Measurements from ENCODE around the gene SYPL1. TPM values are rescaled to one million over a fixed set of nuclear protein-coding genes. Genes with fewer than 3 reads are reported as not detected.
A peak's percentile ranks its signal among the peaks of the same experiment; 100 is the strongest.

Gene SYPL1
- total and polyA plus RNA-seq, 2 donors (not counting 3 experiments of a cell fraction or from before 2014, with no cell fraction given) = 59.8 to 67.1 TPM

DNA sequence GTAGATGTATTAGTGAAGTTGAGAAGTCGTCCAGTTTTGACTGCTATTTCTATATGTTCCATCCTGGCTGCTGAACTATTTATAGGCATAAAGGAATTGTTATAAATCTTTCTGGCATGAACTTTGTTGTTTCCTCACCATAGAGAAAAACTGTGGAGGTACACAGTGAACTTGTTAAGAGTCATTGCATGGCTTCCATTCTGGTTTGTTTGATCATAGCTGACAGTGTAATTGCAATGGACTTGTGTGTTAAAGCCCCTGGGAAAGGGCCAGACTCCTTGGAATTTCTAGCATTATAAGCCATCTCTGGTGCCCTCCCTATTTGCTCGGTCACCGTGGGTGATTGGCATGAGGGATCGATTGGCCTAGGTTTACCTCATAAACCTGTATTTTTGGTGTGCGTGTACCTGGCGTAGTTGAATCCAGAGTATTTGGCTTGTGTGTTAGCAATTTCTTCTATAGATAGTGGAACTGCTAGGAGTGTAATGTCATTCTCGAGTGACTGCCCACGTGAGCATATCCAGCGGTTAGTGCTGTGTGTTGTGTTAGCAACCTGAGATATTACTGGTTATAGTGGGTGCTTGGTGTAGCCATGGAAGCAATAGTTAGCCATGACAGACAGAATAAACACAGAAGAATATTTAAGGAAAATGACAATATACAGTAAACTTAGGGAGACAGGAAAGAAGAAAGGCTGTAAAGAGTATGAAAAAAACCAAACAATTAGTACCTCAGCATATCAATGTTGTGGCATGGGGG is 5.9 kb upstream of the SYPL1 start:
- Histone ChIP-seq H3K9me3 (replicated peaks; ENCODE audit: control insufficient read depth, insufficient read depth, low read length) (no peaks in the 10 kb centered on the region), H3K79me2 (ENCODE audit: control insufficient read depth, insufficient read depth, low read length) (no peaks in the 10 kb centered on the region), H3K4me1 (ENCODE audit: control insufficient read depth, extremely low read depth, insufficient read depth, low read length) (no peaks in the 10 kb centered on the region), H2AFZ (ENCODE audit: low read depth, low read length) (no peak overlapping the region), H3K4me2 (ENCODE audit: insufficient read depth, low read length) (no peak overlapping the region), H3K4me3 (replicated peaks in 1 of 3; ENCODE audit: insufficient read depth in 1 of 3, low read depth in 1 of 3, low read length in 3 of 3) (no peak overlapping the region), H4K20me1 (replicated peaks; ENCODE audit: control insufficient read depth, extremely low read depth, insufficient read depth, low read length) (no peaks in the 10 kb centered on the region), H3K9ac (replicated peaks; ENCODE audit: extremely low read depth, insufficient read depth, low read length) (no peak overlapping the region), H3K36me3 (ENCODE audit: control insufficient read depth in 2 of 2, extremely low read depth in 1 of 2, insufficient read depth in 2 of 2, low read length in 2 of 2) (no peaks in the 10 kb centered on the region), H3K27me3 (ENCODE audit: control insufficient read depth in 2 of 2, insufficient read depth in 2 of 2, low read length in 2 of 2) (peaks cover 2 to 5% of the 10 kb centered on the region in 2 experiments), H3K27ac (ENCODE audit: insufficient read depth, low read depth, low read length) (no peak overlapping the region), H3K9me1 (replicated peaks; ENCODE audit: control insufficient read depth, extremely low read depth, insufficient read depth, low read length) (no peaks in the 10 kb centered on the region)
- no peak for DNase-seq (ENCODE audit: low read depth, low spot score)
- ChIA-PET CTCF (interaction anchor here (1.1 kb wide), 1 partner anchor 9 kb away, joined by 3 read pairs; no protein-coding TSS in a partner anchor), POLR2A (no interaction called here)
- intact Hi-C loops (cut with micrococcal nuclease) (no loop called here), dilution Hi-C loops (cut with MboI; ENCODE audit: extremely low pct_ligation_motif_present, low sequenced_read_pairs) (no loop called here)
- FAIRE-seq = peak; percentile 12
- no TSS peak for BruUV-seq (replicated peaks)
- no peak for TF ChIP-seq POLR2A (IDR thresholded peaks at IDR 0.05; ENCODE audit: low read depth, low read length)

GRCh38 chr7:106116161-106116704 is 4.1 kb upstream of the SYPL1 start:
- ChIA-PET POLR2A (no interaction called here), CTCF (interaction anchor here (1.0 to 1.3 kb wide), 3 partner anchors 10 to 38 kb away, joined by 3 to 4 read pairs (median 3); no protein-coding TSS in a partner anchor)
- no peaks in the 10 kb centered on the region for H3K36me3 ChIP-seq (ENCODE audit: control insufficient read depth in 2 of 2, extremely low read depth in 1 of 2, insufficient read depth in 2 of 2, low read length in 2 of 2)
- no peaks in the 10 kb centered on the region for H3K9me3 ChIP-seq (replicated peaks; ENCODE audit: control insufficient read depth, insufficient read depth, low read length)
- H3K9ac ChIP-seq (replicated peaks; ENCODE audit: extremely low read depth, insufficient read depth, low read length) = no peak overlapping the region
- FAIRE-seq (no peak), DNase-seq (ENCODE audit: low read depth, low spot score) (no peak)
- intact Hi-C loops (cut with micrococcal nuclease) = no loop called here
- peaks cover 6% of the 10 kb centered on the region for H3K79me2 ChIP-seq (ENCODE audit: control insufficient read depth, insufficient read depth, low read length)
- H3K27me3 ChIP-seq (ENCODE audit: control insufficient read depth in 2 of 2, insufficient read depth in 2 of 2, low read length in 2 of 2) = peaks cover 2 to 5% of the 10 kb centered on the region in 2 experiments
- H3K4me2 ChIP-seq (ENCODE audit: insufficient read depth, low read length) = no peak overlapping the region
- no peaks in the 10 kb centered on the region for H3K9me1 ChIP-seq (replicated peaks; ENCODE audit: control insufficient read depth, extremely low read depth, insufficient read depth, low read length)
- no peak overlapping the region for H3K27ac ChIP-seq (ENCODE audit: insufficient read depth, low read depth, low read length)
- no peaks in the 10 kb centered on the region for H4K20me1 ChIP-seq (replicated peaks; ENCODE audit: control insufficient read depth, extremely low read depth, insufficient read depth, low read length)
- dilution Hi-C loops (cut with MboI; ENCODE audit: extremely low pct_ligation_motif_present, low sequenced_read_pairs) = no loop called here
- H2AFZ ChIP-seq (ENCODE audit: low read depth, low read length) = no peak overlapping the region
- no peak overlapping the region for H3K4me3 ChIP-seq (replicated peaks in 1 of 3; ENCODE audit: insufficient read depth in 1 of 3, low read depth in 1 of 3, low read length in 3 of 3)
- H3K4me1 ChIP-seq (ENCODE audit: control insufficient read depth, extremely low read depth, insufficient read depth, low read length) = peaks cover 3% of the 10 kb centered on the region
- no TSS peak for BruUV-seq (replicated peaks)
- TF ChIP-seq POLR2A (IDR thresholded peaks at IDR 0.05; ENCODE audit: low read depth, low read length) (no peak), EZH2 (IDR thresholded peaks at IDR 0.05; ENCODE audit: borderline replicate concordance, low read depth, low read length, severe bottlenecking) (no peak), GATA2 (IDR thresholded peaks at IDR 0.05; ENCODE audit: insufficient read depth, insufficient read length, low read depth, low read length) (no peak), CTCF (IDR thresholded peaks at IDR 0.05; ENCODE audit: extremely low read depth in 1 of 2, insufficient read depth in 1 of 2, low read depth in 1 of 2, low read length in 2 of 2) (no peak), JUN (IDR thresholded peaks at IDR 0.05; ENCODE audit: borderline replicate concordance, insufficient read depth, insufficient read length, low read depth) (no peak), MYC (IDR thresholded peaks at IDR 0.05; ENCODE audit: low read depth, low read length) (no peak), POLR2AphosphoS5 (IDR thresholded peaks at IDR 0.05; ENCODE audit: insufficient read depth, low read depth, low read length) (no peak), FOS (IDR thresholded peaks at IDR 0.05; ENCODE audit: borderline replicate concordance, insufficient read depth, low read length) (no peak)
- TF ChIP-seq, protein P1, sequence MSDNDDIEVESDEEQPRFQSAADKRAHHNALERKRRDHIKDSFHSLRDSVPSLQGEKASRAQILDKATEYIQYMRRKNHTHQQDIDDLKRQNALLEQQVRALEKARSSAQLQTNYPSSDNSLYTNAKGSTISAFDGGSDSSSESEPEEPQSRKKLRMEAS (IDR thresholded peaks at IDR 0.05; ENCODE audit: insufficient read depth, insufficient read length) = no peak

Measured in endothelial cell of umbilical vein (primary cell).